Activated CD8-positive, alpha-beta memory T cell treated with anti-CD3 and anti-CD28 coated beads for 4 hours (primary cell): Measurements from ENCODE around the gene MAD1L1.
"Not testable (repeated sequence)": the region's sequence is repeated elsewhere in the genome, so short reads cannot be mapped to it uniquely, and the experiment has no call there.

Experiments
- DNase-seq, 2 donors: peaks; one replicate each; pipeline ENCODE4 v3.0.0-alpha.2; 2020; ENCODE audit warnings: low read depth in 2 of 2

The MAD1L1 gene

DNA sequence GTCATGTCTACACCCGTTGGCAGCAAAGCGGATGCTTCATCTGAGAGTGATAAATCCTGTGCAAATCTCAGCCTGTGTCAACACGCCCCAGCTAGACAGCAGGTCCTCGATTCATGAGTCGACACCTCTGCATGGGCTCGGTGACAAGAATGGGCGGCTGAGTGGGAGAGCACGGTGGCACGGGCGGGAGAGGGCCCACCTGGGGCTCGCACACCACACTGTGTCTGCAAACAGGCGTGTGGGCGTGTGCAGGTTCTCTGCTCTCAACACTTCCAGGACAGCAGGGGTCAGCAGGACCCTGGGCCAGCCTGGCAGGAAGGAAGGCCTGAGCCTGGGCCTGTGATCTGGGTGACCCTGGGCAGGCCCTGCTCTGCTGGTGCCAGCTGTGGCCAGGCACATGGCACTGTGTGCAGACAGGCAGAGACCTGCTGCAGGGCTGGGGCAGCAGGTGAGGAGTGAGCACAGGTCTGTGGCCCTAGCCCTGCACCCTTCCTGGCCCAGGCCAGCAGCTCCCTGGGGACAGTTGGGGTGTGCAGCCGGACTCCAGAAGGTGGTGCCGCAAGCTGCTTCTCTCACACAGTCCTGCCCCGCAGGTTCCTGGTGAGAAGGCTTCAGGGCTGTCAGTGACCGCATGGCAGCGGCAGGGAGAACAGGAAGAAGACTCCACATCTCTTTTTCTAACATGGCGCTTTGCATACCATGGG is 346.2 kb downstream of the MAD1L1 start:
- no peak for DNase-seq

- DNase-seq, result no peak
These were observed 347.1 kb downstream of the MAD1L1 start for GRCh38 chr7:1885465-1886226.

DNA sequence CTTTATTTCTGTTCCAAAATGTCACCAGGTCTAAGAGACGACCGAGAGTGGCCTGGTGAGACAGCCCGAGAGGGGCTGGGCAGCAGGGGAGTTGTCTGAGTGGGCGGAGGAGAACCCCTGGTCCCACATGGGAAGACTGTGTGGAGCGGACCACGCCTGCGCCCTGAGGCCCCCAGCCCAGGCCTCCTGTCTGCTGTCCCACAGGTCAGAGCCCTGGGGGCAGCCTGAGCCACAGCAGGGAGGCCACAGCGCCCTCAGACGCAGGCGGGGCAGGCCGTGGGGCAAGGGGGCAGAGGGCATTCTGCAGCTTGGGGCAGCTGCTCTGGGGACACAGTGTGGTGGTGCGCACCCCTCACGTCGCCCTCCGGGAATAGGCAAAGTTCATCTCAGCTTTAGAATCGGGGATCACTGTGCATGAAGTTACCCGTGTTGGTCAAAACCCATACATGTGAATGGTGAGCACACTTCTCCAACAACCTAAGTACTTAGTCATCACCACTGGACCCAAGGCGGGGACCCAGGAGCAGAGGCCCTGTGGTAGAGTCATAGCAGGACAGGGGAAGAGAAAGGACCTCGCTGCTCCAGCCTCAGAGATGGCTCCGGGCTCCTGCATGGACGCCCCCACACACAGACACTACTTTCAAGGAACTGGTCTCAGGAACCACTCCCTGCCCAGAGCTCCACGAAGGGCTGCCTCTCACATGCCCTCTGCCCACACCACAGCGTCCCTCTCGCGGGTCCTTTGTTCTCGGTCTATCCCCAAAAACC is 348.0 kb downstream of the MAD1L1 start:
- no peak for DNase-seq

DNA sequence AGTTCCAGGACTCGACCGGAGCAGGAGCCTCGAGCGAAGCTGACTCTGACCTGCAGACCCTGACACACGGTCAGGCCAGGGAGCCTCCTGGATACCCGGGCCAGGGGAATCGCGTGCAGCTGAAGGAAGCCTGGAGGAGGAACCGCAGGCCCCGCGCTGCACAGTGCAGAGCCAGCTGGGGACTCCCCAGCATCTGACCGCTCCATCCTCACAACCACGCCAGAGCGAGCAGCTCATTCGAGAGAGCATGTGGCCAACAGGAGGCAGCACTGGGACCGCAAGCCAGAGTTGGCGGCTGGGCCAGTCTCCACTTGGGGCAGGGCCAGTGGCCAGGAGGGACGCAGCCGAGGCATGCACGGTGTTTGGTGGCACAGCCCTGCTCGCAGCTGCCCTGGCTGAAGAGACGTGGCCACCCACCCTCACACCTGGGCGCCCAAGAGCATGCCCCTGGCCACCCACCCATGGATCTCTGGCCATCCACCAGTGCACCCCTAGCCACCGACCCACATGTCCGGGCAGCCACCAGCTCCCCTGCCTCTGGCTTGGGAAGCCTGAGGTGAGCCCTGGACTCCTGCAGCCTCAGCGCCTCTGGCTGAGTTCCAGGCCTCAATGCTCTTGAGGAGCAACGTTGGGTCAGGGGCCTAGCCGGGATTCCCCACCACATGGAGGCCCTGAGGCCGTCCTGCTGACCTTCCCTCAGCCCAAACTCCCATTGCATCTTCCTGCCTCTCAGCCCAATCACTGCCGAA is 348.7 kb downstream of the MAD1L1 start:
- DNase-seq, result no peak

DNA sequence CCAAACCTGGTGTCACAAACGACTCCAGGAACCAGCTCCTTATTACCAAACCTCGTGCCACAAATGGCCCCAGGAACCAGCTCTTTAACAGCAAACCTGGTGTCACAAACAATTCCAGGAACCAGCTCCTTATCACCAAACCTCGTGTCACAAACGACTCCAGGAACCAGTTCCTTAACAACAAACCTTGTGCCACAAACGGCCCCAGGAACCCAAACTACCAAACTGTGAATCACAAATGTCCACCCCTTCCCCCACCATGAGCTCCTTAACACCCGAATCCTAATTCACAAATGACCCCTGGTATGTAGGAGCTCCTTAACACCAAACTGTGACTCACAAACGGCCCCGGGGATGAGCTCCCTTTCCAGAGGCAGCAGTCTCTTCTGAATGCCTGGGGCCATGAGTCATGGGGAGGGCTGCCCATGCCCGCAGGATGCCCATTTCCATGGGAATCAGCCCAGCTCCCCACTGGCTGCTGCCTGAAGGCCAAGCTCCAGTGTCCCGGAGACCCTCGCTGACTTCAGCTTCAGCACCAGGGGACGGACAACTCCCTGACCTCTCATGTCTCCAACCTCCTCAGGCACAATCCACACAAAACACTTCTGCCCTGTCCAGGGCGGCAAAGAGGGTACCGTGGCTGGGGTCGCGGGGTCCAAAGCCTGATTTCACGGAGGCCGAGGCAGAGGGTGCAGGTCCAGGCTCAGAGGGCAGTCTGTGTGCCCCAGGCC is 349.5 kb downstream of the MAD1L1 start:
- no peak for DNase-seq

GRCh38 chr7:1882451-1882850 is 350.3 kb downstream of the MAD1L1 start:
- DNase-seq, result no peak

GRCh38 chr7:1881946-1882345 is 350.8 kb downstream of the MAD1L1 start:
- DNase-seq, result no peak

- DNase-seq, result not testable (repeated sequence)
These were observed 356.1 kb downstream of the MAD1L1 start for GRCh38 chr7:1876641-1877040.

DNA sequence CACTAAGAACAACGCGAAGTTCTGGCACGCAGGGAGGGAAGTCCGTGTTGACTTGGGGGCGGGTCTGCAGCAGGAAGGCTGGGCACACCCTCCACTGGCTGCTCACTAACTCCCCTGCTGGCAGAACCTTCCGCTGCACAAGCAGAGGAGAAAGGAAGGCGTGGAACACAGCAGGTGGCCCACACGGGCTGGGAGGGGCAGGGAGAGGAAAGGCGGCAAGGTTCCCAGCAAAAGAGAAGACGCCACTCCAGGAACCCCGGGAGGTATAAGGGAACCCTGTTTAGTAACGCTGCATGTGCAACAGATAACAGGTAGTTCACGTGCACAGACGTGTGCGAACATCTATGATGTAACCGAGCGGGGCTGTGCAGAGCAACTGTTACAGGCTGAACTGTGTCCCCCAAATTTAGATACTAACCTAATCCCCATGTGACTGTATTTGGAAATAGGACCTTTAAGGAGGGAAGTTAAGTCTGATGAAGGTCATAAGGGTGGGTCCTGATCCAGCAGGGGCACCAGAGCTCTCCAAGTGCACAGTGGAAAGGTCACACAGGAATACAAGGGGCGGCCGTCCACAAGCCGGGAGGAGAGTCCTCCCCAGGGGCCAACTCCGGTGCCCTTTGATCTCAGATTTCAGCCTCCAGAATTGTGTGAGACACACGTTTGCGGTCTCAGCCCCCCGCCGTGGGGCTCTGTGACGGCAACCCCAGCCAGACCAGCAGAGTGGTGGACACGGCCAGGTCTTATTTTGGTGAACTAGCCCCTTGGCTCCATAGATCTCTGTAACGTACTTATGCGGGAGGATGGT is 357.1 kb downstream of the MAD1L1 start:
- DNase-seq, result not testable (repeated sequence)

DNA sequence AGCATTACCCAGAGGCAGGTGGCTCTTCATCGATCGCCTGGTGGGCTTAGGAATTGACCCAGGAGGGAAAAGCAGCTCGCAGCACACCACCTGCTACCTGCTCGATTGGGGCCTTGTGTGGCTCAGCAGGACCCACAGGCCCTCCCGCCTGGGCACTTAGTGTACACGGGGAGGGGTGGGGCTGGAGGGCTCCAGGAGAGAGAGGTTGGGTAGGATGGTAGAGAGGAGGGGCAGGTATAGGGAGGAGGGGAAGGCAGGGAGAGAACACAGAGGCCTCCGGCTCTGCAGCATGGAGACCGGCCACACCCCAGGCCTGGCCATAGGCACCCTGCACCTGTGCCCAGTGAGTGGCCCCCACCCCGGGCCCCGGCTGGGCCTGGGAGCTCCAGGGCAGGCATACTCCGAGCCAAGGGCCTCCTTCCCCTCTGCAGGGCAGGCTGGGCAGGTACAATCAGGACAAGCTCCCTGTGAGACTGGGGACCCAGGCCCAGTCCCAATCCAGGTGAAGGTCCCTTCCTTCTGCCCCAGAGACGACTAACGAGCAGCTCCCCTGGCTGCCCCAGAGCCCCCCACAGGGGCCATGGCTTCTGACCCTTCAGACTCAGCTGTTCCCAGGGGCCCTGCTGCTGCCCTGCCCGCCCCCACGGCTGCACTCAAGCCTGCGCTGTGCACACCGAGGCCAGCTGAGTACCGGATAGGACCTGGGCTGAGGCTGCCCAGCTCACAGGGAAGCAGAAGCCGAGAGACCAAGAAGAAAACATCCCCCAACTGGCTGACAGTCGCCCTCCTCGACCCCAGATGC is 358.0 kb downstream of the MAD1L1 start:
- DNase-seq, result not testable (repeated sequence)

- no peak for DNase-seq
These were observed 358.7 kb downstream of the MAD1L1 start for GRCh38 chr7:1873857-1874589.

DNA sequence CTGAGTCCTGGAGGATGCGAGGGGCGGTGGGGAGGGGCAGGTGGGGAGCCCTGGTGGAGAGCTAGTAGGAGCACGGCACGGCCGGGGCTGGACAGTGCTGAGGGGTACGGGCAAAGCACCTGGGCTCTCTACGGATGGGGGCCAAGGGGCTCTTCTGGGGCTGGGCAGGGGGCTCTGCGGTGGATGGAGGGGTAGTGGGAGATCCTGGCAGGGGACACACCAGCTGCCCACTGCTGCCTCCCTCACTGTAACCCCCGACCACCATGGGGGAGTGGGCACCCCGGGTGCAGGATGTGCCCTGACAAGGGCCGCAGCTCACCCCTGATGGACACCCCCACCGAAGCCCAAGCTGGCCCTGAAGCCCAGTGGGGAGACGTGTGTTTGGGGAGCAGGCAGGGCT is 359.3 kb downstream of the MAD1L1 start:
- DNase-seq, result no peak

DNA sequence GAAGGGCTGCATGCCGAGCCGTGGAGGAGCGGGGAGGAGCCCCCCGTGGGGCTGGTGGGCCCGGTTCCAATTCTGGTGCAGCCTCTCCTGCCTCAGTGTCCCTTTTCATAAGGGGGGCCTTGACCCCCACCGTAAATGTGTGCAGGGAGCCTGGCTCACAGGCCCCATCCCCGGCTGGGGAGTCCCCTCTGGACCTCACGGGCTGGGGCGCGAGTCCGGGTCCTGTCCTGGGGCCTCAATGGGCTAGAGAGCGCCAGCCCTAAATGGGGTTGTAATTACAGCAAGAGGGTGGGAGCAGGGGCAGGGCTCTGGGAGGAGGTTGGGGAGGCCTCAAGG is 359.7 kb downstream of the MAD1L1 start:
- DNase-seq, result no peak

- no peak for DNase-seq
These were observed 360.3 kb downstream of the MAD1L1 start for GRCh38 chr7:1872191-1873069.

- no peak for DNase-seq
These were observed 363.2 kb downstream of the MAD1L1 start for GRCh38 chr7:1869452-1870130.

DNA sequence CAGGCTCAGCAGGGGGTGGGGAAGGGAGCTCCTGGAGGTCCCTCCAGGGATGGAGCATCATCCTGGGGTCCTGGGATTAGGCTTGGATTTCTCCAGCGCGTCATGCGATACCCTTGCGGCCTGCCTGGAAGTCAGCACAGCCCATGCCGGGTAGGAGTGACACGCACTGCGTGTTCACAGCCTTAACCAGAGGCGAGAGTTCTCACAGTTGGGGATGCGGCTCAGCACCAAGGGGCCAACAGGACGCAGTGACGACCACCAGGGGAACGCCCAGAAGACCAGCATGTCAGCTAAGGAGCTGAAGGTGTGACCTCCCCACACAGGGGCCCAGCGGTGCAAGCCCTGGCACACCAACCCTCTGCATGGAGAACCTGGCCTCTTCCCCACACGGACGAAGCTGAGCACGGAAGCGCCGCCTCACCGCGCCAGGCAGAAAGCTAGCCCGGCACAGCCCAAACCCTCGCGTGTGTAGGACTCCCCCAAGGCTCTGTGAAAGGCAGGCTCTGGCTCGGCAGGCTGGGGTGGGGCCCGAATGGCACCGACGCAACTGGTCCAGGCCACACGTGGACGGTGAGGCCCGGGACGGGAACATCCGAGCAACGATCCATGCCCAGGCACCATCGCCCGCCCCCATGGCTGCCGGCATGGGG is 364.1 kb downstream of the MAD1L1 start:
- DNase-seq, result no peak
